RWPE1 (cell line): ENCODE data around the gene MYO5B.

Source experiments
- CTCF ChIA-PET: fragments of 350-600 bp; sonication (Branson Sonifier 250); formaldehyde crosslinking; extraction: SDS; loops from one replicate; lab custom pipeline; 2021; lab: Yijun Ruan, JAX
- POLR2A ChIA-PET: fragments of 400-600 bp; formaldehyde crosslinking; extraction: SDS; loops from one replicate; lab custom pipeline; 2020; ENCODE audit warnings: antibody characterized with exemption; ENCODE audit not compliant: low non-redundant PET; lab: Yijun Ruan, JAX
- DNase-seq: peaks from one replicate; pipeline ENCODE4 v3.0.0; 2012; ENCODE audit warnings: low spot score
- H3K27ac ChIP-seq: fragments of 450-650 bp; 2 replicates; pipeline ENCODE4 v1.5.1; 2017
- CTCF ChIP-seq: fragments of 450-650 bp; conservative IDR thresholded peaks from 2 replicates; pipeline ENCODE4 v1.5.1; 2017; ENCODE audit warnings: low read depth, mild to moderate bottlenecking

The MYO5B gene

GRCh38 chr18:49948975-49949374, 246.0 kb downstream of the MYO5B start:
- no peak overlapping the region for H3K27ac ChIP-seq
- ChIA-PET CTCF (no interaction called here), POLR2A (no interaction called here)
- TF ChIP-seq CTCF, result no peak
- no peak for DNase-seq

GRCh38 chr18:49944663-49945062, 250.3 kb downstream of the MYO5B start:
- H3K27ac ChIP-seq, result no peak overlapping the region
- CTCF ChIA-PET, result no interaction called here
- TF ChIP-seq CTCF, result no peak
- POLR2A ChIA-PET, result no interaction called here
- DNase-seq, result no peak

- ChIA-PET POLR2A (no interaction called here), CTCF (no interaction called here)
- DNase-seq, result no peak
- H3K27ac ChIP-seq, result no peak overlapping the region
- no peak for TF ChIP-seq CTCF
Observed at GRCh38 chr18:49936821-49937220, 258.1 kb downstream of the MYO5B start.

GRCh38 chr18:49935215-49935614, 259.7 kb downstream of the MYO5B start:
- ChIA-PET CTCF (no interaction called here), POLR2A (no interaction called here)
- TF ChIP-seq CTCF, result no peak
- H3K27ac ChIP-seq, result no peak overlapping the region
- DNase-seq, result no peak

- TF ChIP-seq CTCF, result no peak
- no peak for DNase-seq
- POLR2A ChIA-PET, result no interaction called here
- CTCF ChIA-PET, result no interaction called here
- H3K27ac ChIP-seq, result no peak overlapping the region
Observed at GRCh38 chr18:49934457-49934856, 260.5 kb downstream of the MYO5B start.

- H3K27ac ChIP-seq, result no peak overlapping the region
- no peak for DNase-seq
- TF ChIP-seq CTCF, result no peak
- ChIA-PET POLR2A (no interaction called here), CTCF (no interaction called here)
Observed at GRCh38 chr18:49933530-49934128, 261.3 kb downstream of the MYO5B start.

GRCh38 chr18:49931760-49932159, 263.2 kb downstream of the MYO5B start:
- DNase-seq, result no peak
- H3K27ac ChIP-seq, result no peak overlapping the region
- TF ChIP-seq CTCF, result no peak
- ChIA-PET POLR2A (no interaction called here), CTCF (no interaction called here)
